ENCODE measurements around the gene FAM168B.

FAM168B gene

DNA sequence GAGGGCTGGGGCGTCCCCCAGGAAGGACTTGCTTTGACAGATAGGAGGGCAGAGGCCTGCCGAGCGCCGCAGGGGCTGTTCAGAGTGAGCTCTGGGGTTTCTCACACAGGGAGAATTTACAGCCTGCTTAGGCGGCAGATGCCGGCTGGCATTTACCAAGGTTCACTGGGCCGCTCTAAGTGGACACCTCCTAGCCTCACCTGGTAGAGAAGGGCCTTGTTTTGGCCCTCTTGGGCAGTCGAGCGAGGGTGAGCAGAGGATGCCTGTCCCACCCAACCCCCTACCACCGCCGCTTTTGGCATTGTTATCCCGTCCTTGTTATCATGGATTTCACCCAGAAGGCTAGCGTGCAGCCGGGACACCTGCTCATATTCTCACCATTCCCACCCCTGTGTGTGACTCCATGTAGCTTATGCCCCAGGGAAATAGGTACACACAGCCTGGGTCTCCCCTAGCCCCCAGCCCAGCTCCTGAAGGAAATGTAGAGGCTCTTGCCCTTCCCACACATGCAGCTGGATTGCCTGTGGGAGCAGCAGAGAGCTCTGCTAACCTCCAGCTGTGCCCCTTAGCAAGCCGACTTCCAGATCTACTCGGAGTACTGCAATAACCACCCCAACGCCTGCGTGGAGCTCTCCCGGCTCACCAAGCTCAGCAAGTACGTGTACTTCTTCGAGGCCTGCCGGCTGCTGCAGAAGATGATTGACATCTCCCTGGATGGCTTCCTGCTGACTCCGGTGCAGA, 52.4 kb downstream of the FAM168B start:
- H3K27me3 Mint-ChIP-seq (ENCODE audit: low read depth, poor library complexity) = peaks cover 30% of the 10 kb centered on the region
- TF ChIP-seq, protein P1, sequence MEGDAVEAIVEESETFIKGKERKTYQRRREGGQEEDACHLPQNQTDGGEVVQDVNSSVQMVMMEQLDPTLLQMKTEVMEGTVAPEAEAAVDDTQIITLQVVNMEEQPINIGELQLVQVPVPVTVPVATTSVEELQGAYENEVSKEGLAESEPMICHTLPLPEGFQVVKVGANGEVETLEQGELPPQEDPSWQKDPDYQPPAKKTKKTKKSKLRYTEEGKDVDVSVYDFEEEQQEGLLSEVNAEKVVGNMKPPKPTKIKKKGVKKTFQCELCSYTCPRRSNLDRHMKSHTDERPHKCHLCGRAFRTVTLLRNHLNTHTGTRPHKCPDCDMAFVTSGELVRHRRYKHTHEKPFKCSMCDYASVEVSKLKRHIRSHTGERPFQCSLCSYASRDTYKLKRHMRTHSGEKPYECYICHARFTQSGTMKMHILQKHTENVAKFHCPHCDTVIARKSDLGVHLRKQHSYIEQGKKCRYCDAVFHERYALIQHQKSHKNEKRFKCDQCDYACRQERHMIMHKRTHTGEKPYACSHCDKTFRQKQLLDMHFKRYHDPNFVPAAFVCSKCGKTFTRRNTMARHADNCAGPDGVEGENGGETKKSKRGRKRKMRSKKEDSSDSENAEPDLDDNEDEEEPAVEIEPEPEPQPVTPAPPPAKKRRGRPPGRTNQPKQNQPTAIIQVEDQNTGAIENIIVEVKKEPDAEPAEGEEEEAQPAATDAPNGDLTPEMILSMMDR (IDR thresholded peaks at IDR 0.05) = no peak
- H3K27ac Mint-ChIP-seq = no peak overlapping the region
- DNase-seq = no peak
- no peaks in the 10 kb centered on the region for H3K36me3 Mint-ChIP-seq (ENCODE audit: low read depth)
- no peak overlapping the region for H3K4me3 Mint-ChIP-seq
- peaks cover 31% of the 10 kb centered on the region for H3K4me1 Mint-ChIP-seq
- no peaks in the 10 kb centered on the region for H3K9me3 Mint-ChIP-seq

DNA sequence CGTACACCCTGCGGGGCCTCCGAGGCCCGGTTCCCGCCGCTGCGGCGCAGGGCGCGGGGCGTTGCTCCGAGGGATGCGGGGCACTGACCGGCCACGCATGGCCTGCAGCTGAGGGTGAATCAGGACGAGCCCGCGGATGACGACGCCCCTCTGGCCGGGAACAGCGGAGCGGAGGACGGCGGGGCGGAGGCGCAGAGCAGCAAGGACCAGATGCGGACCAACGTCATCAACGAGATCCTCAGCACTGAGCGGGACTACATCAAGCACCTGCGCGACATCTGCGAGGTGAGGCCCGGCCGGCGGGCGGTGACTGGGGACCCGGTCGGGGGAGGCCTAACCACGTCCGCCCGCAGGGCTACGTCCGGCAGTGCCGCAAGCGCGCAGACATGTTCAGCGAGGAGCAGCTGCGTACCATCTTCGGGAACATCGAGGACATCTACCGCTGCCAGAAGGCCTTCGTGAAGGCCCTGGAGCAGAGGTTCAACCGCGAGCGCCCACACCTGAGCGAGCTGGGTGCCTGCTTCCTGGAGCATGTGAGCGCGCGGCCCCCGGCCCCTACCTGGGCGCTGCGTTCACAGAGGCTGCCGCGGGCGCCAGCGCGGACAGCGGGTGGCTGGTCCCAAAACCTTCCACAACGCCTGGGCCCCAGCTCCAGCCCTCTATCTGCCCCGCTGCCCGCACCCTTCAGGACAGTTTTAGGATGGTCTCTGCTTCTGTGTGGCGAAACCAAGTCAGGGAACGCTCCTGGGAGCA, 53.2 kb downstream of the FAM168B start:
- peaks cover 31% of the 10 kb centered on the region for H3K4me1 Mint-ChIP-seq
- TF ChIP-seq, protein P1 (IDR thresholded peaks at IDR 0.05) = no peak

DNA sequence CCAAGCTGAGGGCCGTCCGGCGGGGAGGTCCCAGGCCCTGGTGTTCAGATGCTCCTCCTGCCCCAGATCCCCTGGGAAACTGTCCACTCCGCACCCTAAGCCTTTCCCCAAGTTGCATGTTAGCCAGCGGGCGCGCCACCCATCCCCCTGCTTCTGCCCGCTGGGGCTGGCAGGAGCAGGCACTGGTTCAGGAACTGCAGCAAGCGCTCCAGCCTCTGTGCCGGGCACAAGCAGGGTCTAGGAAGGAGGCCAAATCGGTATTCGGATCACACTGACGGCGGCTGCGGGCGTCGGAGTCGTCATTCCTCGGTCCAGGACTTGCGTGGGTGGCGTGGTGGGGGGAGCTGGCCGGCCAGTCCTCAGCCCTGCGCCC, 53.7 kb downstream of the FAM168B start:
- TF ChIP-seq, protein P1 (IDR thresholded peaks at IDR 0.05) = no peak
- DNase-seq = no peak
- H3K27me3 Mint-ChIP-seq (ENCODE audit: low read depth, poor library complexity) = peaks cover 35% of the 10 kb centered on the region
- no peaks in the 10 kb centered on the region for H3K36me3 Mint-ChIP-seq (ENCODE audit: low read depth)
- H3K4me1 Mint-ChIP-seq = peaks cover 31% of the 10 kb centered on the region
- H3K9me3 Mint-ChIP-seq = no peaks in the 10 kb centered on the region
- no peak overlapping the region for H3K27ac Mint-ChIP-seq
- no peak overlapping the region for H3K4me3 Mint-ChIP-seq

More for the DNA sequence above, 53.2 kb downstream of the FAM168B start:
- Mint-ChIP-seq H3K27me3 (ENCODE audit: low read depth, poor library complexity) (peaks cover 35% of the 10 kb centered on the region), H3K4me3 (no peak overlapping the region), H3K9me3 (no peaks in the 10 kb centered on the region), H3K27ac (no peak overlapping the region), H3K36me3 (ENCODE audit: low read depth) (no peaks in the 10 kb centered on the region)
- no peak for DNase-seq

DNA sequence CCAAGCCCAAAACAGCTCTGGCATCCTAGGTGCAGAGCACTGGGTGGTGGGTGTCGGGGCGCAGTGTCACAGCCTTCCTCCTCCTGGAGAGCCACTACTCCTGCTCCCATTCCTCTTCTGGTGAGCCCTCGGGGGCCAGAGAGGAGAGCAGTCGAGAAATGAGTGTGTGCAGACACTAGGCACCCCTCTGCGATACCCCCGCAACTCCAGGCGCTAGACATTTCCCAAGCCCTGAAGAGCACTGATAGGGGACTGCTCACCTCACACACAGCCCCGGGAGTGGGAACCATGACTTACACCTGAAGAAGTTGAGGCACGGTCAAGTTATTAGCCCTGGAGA, 54.2 kb downstream of the FAM168B start:
- no peak for DNase-seq
- TF ChIP-seq, protein P1 (IDR thresholded peaks at IDR 0.05) = no peak

DNA sequence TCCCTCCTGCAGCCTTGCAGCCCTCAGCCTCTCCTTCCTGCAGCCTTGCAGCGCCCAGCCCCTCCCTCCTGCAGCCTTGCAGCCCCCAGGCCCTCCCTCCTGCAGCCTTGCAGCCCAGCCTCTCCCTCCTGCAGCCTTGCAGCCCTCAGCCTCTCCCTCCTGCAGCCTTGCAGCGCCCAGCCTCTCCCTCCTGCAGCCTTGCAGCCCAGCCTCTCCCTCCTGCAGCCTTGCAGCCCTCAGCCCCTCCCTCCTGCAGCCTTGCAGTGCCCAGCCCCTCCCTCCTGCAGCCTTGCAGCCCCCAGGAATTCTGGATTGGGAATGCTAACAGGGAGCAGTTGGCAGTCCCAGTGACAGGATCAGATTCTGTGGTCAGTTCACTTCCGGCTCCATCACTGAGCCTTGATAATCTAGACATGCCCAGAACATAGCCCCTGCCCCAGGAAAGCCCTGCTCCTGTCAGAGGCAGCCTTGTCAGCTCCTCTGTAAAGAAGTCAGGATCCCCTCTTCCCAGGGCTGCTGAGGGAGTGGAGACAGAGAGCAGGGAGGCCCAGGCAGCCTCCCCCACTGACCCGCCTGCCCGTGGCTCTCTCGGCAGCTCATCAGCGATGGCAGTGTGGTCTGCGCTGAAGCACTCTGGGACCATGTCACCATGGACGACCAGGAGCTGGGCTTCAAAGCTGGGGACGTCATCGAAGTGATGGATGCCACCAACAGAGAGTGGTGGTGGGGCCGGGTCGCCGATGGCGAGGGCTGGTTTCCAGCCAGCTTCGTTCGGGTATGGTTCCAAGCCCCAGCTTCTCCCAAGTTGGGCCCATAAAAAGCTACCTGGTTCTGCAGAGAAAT, 54.8 kb downstream of the FAM168B start:
- H3K4me1 Mint-ChIP-seq = peaks cover 40% of the 10 kb centered on the region
- H3K36me3 Mint-ChIP-seq (ENCODE audit: low read depth) = no peaks in the 10 kb centered on the region
- no peak for DNase-seq
- no peak overlapping the region for H3K4me3 Mint-ChIP-seq
- H3K27me3 Mint-ChIP-seq (ENCODE audit: low read depth, poor library complexity) = peaks cover 46% of the 10 kb centered on the region
- H3K27ac Mint-ChIP-seq = no peak overlapping the region
- no peaks in the 10 kb centered on the region for H3K9me3 Mint-ChIP-seq
- TF ChIP-seq, protein P1 (IDR thresholded peaks at IDR 0.05) = no peak

More for the DNA sequence above, 54.2 kb downstream of the FAM168B start:
- Mint-ChIP-seq H3K27me3 (ENCODE audit: low read depth, poor library complexity) (peaks cover 40% of the 10 kb centered on the region), H3K4me3 (no peak overlapping the region), H3K4me1 (peaks cover 34% of the 10 kb centered on the region), H3K36me3 (ENCODE audit: low read depth) (no peaks in the 10 kb centered on the region), H3K27ac (no peak overlapping the region), H3K9me3 (no peaks in the 10 kb centered on the region)
